ENCODE results near the gene LRIT1. TPM values are rescaled to one million over a fixed set of nuclear protein-coding genes. Genes with fewer than 3 reads are reported as not detected.

Gene LRIT1
- total and polyA plus RNA-seq, 2 of the 8 experiments (the other 6 are each of a cell fraction or from before 2014, with no cell fraction given): 0.03 TPM; not detected in 1

DNA sequence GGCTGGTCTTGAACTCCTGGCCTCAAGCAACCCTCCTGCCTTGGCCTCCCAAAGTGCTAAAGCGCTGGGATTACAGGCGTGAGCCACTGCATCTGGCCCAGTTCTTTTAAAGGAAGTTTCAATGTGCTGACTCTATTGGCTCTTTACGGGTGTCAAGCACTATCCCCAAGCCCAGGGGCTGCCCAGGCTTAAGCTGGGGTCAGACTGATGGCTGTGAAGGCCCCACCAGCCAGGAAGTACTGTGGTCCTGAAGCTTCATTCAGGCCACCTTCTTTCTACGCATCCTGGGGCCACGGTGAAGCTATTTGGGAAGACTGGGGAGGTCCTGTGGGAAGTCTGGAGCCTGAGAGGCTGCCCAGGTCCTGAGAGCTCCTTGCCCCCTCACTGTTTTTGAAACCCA lies 59.7 kb downstream of the LRIT1 start (continued):
- no peak for TF ChIP-seq CEBPB (IDR thresholded peaks at IDR 0.05; ENCODE audit: low read depth, low read length)

Other genes with a start within 250 kb of the LRIT1 start
- gene GHITM, start 102.0 kb downstream of the LRIT1 start, total RNA-seq (2021; fragmentation: NEBNext Ultra II Directional; extraction: Animal tissue kit (Norgen Biotek cat#: 25700)): 87.8 and 97.0 TPM in 2 replicates
- 55.0 and 86.2 TPM in 2 replicates for gene GHITM, start 102.0 kb downstream of the LRIT1 start, polyA plus RNA-seq (2011; rRNA removed)
- gene GPR15LG, start 67.7 kb downstream of the LRIT1 start, total RNA-seq (2021; fragmentation: NEBNext Ultra II Directional; extraction: Animal tissue kit (Norgen Biotek cat#: 25700)): not detected in 2 replicates
- gene GPR15LG, start 67.7 kb downstream of the LRIT1 start, polyA plus RNA-seq (2011; rRNA removed): not detected in 2 replicates
- 8.7 and 10.5 TPM in 2 replicates for gene CDHR1, start 47.0 kb downstream of the LRIT1 start, total RNA-seq (2021; fragmentation: NEBNext Ultra II Directional; extraction: Animal tissue kit (Norgen Biotek cat#: 25700))
- gene CDHR1, start 47.0 kb downstream of the LRIT1 start, polyA plus RNA-seq (2011; rRNA removed): 3.9 and 5.6 TPM in 2 replicates
- gene LRIT2, start 16.0 kb downstream of the LRIT1 start, total RNA-seq (2021; fragmentation: NEBNext Ultra II Directional; extraction: Animal tissue kit (Norgen Biotek cat#: 25700)): not detected in 2 replicates
- gene LRIT2, start 16.0 kb downstream of the LRIT1 start, polyA plus RNA-seq (2011; rRNA removed): not detected in 2 replicates
- not detected in 2 replicates for gene RGR, start 3.5 kb upstream of the LRIT1 start, total RNA-seq (2021; fragmentation: NEBNext Ultra II Directional; extraction: Animal tissue kit (Norgen Biotek cat#: 25700))
- gene RGR, start 3.5 kb upstream of the LRIT1 start, polyA plus RNA-seq (2011; rRNA removed): not detected in 2 replicates
- 30.5 and 32.4 TPM in 2 replicates for gene CCSER2, start 87.0 kb upstream of the LRIT1 start, total RNA-seq (2021; fragmentation: NEBNext Ultra II Directional; extraction: Animal tissue kit (Norgen Biotek cat#: 25700))
- gene CCSER2, start 87.0 kb upstream of the LRIT1 start, polyA plus RNA-seq (2011; rRNA removed): 2.7 and 6.9 TPM in 2 replicates